Mucosa of descending colon (tissue), 3 donors: Measurements from ENCODE around the gene NGFR. TPM values are rescaled to one million over a fixed set of nuclear protein-coding genes. Genes with fewer than 3 reads are reported as not detected.

ENCODE experiments used
- ATAC-seq: fragments of 200-7000 bp; cut with Tn5 transposase; one replicate; pipeline ENCODE4 v1.9.1; 2020; ENCODE audit warnings: mild to moderate bottlenecking, moderate library complexity
- DNase-seq, 3 donors: peaks; one replicate each; pipeline ENCODE4 v3.0.0-alpha.2; 2020
- H3K36me3 ChIP-seq: fragments of 200-600 bp; one replicate; pipeline ENCODE4 v1.8.0; 2021; ENCODE audit warnings: low read depth, mild to moderate bottlenecking
- H3K4me1 ChIP-seq: fragments of 200-600 bp; one replicate; pipeline ENCODE4 v1.8.0; 2021; ENCODE audit warnings: low read depth, mild to moderate bottlenecking
- H3K4me3 ChIP-seq: fragments of 200-600 bp; one replicate; pipeline ENCODE4 v1.8.0; 2021; ENCODE audit warnings: mild to moderate bottlenecking
- H3K9me3 ChIP-seq: fragments of 200-600 bp; one replicate; pipeline ENCODE4 v1.8.0; 2021; ENCODE audit warnings: mild to moderate bottlenecking
- intact Hi-C, 2 donors: fragments of 100-400 bp; cut with DNase I in 1 of 2; cut with micrococcal nuclease in 1 of 2; formaldehyde crosslinking; loops; one replicate each; pipeline versions ENCODE4 v1.11.0 to v1.11.1; 2022; cut with DNase I, micrococcal nuclease
- total RNA-seq, 3 donors: library from RNA; stranded (reverse); fragmentation: NEBNext Ultra II Directional in 2 of 3; extraction: Animal tissue kit (Norgen Biotek cat#: 25700) in 2 of 3; gene quantifications; one replicate each; pipeline versions ENCODE4 v1.2.1 to v1.2.4, GENCODE V29; 2021 to 2023
- TF ChIP-seq, protein P1 (sequence below): fragments of 200-600 bp; IDR thresholded peaks from one replicate; pipeline ENCODE4 v1.8.0; 2022; ENCODE audit warnings: antibody characterized with exemption, mild to moderate bottlenecking
- donor health status: DM: no; HTN: no; CAD: no; lungs with moderate emphysema.
- donor health status: DM: no; HTN: no; CAD: no.
- donor health status: DM: no; HTN: yes; CAD: no.

Gene NGFR
- total RNA-seq, 3 donors from 2014 or later: 1.0 to 11.9 (median 2.0) TPM

DNA sequence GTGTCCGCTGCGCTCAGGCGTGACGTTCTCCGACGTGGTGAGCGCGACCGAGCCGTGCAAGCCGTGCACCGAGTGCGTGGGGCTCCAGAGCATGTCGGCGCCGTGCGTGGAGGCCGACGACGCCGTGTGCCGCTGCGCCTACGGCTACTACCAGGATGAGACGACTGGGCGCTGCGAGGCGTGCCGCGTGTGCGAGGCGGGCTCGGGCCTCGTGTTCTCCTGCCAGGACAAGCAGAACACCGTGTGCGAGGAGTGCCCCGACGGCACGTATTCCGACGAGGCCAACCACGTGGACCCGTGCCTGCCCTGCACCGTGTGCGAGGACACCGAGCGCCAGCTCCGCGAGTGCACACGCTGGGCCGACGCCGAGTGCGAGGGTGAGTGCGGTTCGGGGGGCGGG, 11.2 kb downstream of the NGFR start:
- Histone ChIP-seq H3K4me3 (no peak overlapping the region), H3K4me1 (no peaks in the 10 kb centered on the region), H3K36me3 (no peaks in the 10 kb centered on the region), H3K9me3 (no peaks in the 10 kb centered on the region)
- DNase-seq (no peak), ATAC-seq (no peak)
- TF ChIP-seq, protein P1, sequence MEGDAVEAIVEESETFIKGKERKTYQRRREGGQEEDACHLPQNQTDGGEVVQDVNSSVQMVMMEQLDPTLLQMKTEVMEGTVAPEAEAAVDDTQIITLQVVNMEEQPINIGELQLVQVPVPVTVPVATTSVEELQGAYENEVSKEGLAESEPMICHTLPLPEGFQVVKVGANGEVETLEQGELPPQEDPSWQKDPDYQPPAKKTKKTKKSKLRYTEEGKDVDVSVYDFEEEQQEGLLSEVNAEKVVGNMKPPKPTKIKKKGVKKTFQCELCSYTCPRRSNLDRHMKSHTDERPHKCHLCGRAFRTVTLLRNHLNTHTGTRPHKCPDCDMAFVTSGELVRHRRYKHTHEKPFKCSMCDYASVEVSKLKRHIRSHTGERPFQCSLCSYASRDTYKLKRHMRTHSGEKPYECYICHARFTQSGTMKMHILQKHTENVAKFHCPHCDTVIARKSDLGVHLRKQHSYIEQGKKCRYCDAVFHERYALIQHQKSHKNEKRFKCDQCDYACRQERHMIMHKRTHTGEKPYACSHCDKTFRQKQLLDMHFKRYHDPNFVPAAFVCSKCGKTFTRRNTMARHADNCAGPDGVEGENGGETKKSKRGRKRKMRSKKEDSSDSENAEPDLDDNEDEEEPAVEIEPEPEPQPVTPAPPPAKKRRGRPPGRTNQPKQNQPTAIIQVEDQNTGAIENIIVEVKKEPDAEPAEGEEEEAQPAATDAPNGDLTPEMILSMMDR: no peak
- intact Hi-C loops: no loop called here

DNA sequence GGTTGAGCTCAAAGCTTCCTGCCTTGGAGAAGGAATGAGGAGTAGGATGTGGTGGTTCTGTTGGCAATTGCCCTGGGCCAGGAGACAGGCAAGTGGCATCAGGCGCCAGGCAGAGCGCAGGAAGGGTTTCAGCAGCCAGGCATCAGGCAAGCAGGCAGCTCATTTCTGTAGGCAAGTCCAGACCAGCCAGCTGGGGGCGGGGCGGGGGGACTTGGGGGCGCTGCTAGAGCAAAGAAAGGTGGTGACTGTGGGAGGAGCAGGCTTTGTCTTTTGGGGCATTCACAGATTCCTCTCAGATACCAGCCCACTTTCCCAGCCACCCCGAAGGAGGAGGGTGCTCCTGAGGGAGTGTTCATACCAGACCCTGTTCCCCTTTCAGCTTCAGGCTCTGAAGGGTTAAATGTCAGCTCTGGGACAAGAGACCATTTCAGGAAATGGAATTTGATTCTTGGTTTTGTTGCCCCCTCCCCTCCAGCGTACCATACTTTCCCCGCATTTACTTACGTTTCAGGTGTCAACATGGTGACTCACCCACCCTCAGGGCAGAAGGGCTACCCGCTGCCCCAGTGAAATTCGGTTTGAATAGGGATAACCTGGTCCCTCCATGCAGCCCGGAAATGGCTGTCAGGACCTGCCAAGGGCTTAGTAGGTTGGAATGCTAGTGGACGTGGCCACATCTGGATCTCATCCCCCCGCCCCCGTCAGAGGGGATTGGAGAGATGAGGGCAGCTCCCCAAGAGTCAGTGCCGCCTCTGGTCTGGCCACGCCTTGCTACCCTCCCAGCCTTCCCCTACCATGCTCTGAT, 13.2 kb downstream of the NGFR start:
- DNase-seq (no peak), ATAC-seq (no peak)
- Histone ChIP-seq H3K9me3 (no peaks in the 10 kb centered on the region), H3K36me3 (no peaks in the 10 kb centered on the region), H3K4me1 (no peaks in the 10 kb centered on the region), H3K4me3 (no peak overlapping the region)
- TF ChIP-seq, protein P1: no peak
- intact Hi-C loops: no loop called here

DNA sequence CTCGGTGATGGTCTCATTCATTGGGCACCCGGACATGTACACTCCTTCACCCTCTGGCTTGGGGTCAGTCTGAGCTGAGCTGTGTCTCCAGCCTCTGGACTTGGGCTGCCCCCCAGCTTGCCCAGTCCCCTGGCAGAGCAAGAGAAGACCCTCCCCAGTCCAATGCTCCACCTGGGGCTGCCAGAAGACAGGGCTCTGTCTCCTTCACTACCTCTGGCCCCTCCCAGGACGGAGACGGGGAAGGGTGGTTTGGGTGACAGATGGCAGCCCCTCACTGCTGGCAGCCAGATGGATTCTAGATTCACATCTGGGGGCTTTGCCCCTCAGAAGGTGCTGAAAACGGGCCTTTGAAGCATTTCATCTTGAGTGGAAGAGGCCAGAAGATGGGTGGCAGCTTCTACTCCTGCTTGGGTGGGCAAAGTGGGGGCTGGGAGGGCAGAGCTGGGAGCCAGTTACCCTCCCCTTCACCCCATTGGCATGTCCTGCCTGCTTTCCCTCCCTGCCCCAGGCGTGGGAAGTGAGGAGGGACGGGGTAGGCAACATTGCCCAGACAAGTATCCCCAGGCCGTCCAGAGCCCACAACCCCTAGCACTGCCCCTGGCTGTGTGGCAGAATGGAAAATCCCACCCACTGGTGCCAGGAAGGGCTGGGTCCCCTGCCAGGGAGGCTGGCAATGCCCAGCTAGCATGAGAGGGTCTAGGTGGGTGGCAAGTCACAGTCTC, 13.9 kb downstream of the NGFR start:
- no peak overlapping the region for H3K4me3 ChIP-seq
- no peaks in the 10 kb centered on the region for H3K36me3 ChIP-seq
- intact Hi-C loops: no loop called here
- no peaks in the 10 kb centered on the region for H3K9me3 ChIP-seq
- ATAC-seq: no peak
- no peak for DNase-seq
- TF ChIP-seq, protein P1: no peak
- no peaks in the 10 kb centered on the region for H3K4me1 ChIP-seq

DNA sequence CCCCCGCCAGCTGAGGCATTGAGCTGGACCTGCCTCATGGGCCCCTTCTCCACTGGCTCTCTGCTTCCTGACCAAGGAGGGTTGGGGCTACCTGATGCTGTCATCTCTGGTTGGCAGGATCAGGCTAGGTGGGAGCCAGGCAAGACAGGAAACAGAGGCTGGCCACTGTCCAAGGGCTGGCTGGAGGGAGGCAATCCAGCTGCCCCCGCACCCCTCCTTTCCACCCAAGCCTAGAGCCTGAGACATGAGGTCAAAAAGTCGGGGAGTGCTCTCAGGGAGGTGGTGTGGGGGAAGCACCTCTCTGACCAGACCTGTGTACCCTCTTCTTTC, 14.5 kb downstream of the NGFR start:
- no peaks in the 10 kb centered on the region for H3K36me3 ChIP-seq
- H3K4me3 ChIP-seq: no peak overlapping the region
- DNase-seq: no peak
- intact Hi-C loops: no loop called here
- H3K4me1 ChIP-seq: no peaks in the 10 kb centered on the region
- ATAC-seq: no peak
- no peaks in the 10 kb centered on the region for H3K9me3 ChIP-seq
- TF ChIP-seq, protein P1: no peak

DNA sequence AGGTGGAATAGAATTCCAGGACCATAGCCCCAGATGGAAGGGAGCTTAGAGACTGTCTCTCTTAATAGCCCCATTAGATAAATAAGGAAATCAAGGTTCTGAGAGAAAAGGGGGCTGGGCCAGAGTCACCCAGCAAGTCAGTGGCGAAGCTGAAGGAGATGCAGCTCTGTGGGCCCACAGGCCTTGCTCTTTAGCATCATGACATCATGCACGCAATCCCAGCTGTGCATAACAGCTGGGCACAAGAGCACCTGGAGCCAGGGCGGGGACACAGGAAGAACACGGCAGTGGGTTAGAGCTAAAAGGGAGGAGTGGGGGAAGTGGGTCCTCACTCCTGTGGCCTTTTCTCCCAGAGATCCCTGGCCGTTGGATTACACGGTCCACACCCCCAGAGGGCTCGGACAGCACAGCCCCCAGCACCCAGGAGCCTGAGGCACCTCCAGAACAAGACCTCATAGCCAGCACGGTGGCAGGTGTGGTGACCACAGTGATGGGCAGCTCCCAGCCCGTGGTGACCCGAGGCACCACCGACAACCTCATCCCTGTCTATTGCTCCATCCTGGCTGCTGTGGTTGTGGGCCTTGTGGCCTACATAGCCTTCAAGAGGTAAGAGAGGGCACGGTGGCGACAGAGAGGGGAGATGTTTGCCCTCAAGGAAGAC, 15.1 kb downstream of the NGFR start:
- Histone ChIP-seq H3K9me3 (no peaks in the 10 kb centered on the region), H3K4me1 (no peaks in the 10 kb centered on the region), H3K36me3 (no peaks in the 10 kb centered on the region), H3K4me3 (no peak overlapping the region)
- ATAC-seq (no peak), DNase-seq (no peak)
- TF ChIP-seq, protein P1: no peak
- intact Hi-C loops: no loop called here
